ACC112 (cell line): Measurements from ENCODE around the gene TTLL1.
"Not testable (repeated sequence)": the region's sequence is repeated elsewhere in the genome, so short reads cannot be mapped to it uniquely, and the experiment has no call there.

ENCODE experiments used
- H2AFZ ChIP-seq: fragments of 200-600 bp; sonication (generic); one replicate; pipeline ENCODE4 v1.6.0; 2017; ENCODE audit warnings: antibody characterized with exemption, low read length; ENCODE audit not compliant: unreplicated experiment
- H3K27ac ChIP-seq: fragments of 200-600 bp; sonication (generic); 2 replicates; pipeline ENCODE4 v1.5.1; 2014; ENCODE audit warnings: low read depth, mild to moderate bottlenecking, antibody characterized with exemption, low read length, moderate library complexity
- H3K27me3 ChIP-seq: fragments of 200-600 bp; sonication (generic); 2 replicates; pipeline ENCODE4 v1.6.1; 2014; ENCODE audit warnings: mild to moderate bottlenecking, antibody characterized with exemption, low read length, moderate library complexity, mixed read lengths; ENCODE audit not compliant: insufficient read depth
- H3K36me3 ChIP-seq: fragments of 200-600 bp; sonication (generic); 2 replicates; pipeline ENCODE4 v1.6.1; 2016; ENCODE audit warnings: mild to moderate bottlenecking, antibody characterized with exemption, low read length, moderate library complexity, mixed read lengths; ENCODE audit not compliant: insufficient read depth
- H3K4me1 ChIP-seq: fragments of 200-600 bp; sonication (generic); one replicate; pipeline ENCODE4 v1.6.1; 2016; ENCODE audit warnings: low read length, mixed read lengths; ENCODE audit not compliant: insufficient read depth, unreplicated experiment, control insufficient read depth
- H3K4me3 ChIP-seq: fragments of 200-600 bp; sonication (generic); 2 replicates; pipeline ENCODE4 v1.5.1; 2014; ENCODE audit warnings: mild to moderate bottlenecking, low read depth, low read length
- H3K79me2 ChIP-seq: fragments of 200-600 bp; sonication (generic); one replicate; pipeline ENCODE4 v1.6.0; 2016; ENCODE audit warnings: low read length; ENCODE audit not compliant: control insufficient read depth, unreplicated experiment, insufficient read depth

TTLL1 gene

DNA sequence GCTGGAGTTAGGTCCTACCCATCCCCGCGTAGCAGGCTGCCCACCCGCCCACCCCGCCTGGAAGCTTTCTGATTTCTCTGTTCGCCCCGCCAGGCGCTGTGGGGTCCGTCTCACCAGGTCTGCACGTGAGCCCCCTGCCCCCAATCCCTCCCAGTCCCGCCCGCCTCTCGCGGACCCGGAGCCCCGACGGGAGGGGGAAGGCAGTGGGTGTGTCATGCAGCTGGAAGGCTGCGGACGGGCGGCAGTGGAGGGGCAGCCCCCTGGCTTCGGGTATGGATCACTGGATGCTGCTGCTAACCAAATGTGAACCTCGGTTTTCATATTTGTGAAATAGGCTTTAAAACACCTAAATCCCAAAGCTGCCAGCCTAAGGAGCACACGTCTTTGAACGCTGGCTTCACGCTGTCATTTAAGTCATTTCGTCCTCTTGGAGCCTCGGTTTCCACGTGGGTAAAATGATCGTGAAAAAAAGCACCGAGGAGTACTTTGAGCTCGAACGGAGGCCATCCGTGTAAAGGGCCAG lies 20.8 kb upstream of the TTLL1 start:
- no peak overlapping the region for H2AFZ ChIP-seq
- H3K4me3 ChIP-seq, result 0 out of 2 replicates have a peak overlapping the region, but pooled peaks have one; percentile 67
- H3K36me3 ChIP-seq, result no peaks in the 10 kb centered on the region
- H3K79me2 ChIP-seq, result no peaks in the 10 kb centered on the region
- H3K4me1 ChIP-seq, result no peaks in the 10 kb centered on the region
- no peak overlapping the region for H3K27ac ChIP-seq
- peaks cover 31% of the 10 kb centered on the region for H3K27me3 ChIP-seq

GRCh38 chr22:43109511-43109910 lies 20.3 kb upstream of the TTLL1 start:
- no peak overlapping the region for H3K27ac ChIP-seq
- no peaks in the 10 kb centered on the region for H3K4me1 ChIP-seq
- no peaks in the 10 kb centered on the region for H3K79me2 ChIP-seq
- no peak overlapping the region for H3K4me3 ChIP-seq
- no peaks in the 10 kb centered on the region for H3K36me3 ChIP-seq
- no peak overlapping the region for H2AFZ ChIP-seq
- H3K27me3 ChIP-seq, result peaks cover 31% of the 10 kb centered on the region

DNA sequence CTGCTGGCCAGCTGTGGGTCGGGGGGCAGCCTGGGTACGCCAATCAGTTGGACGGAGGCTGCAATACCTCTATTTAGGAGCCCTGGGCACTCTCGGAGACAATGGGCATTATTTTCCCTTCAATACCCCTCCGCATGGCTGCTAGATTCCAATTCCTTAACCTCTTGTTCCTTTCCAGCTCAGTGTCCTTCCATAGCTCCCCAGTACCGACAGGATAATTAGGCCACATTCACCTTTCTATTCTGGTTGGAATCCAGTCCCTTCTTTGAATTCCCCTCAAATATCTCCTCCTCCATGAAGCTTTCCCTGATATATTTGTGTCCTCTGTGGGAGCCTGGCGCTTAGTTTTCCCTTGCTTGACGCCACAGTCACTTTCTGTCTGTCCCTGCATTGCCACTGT lies 17.1 kb upstream of the TTLL1 start:
- Histone ChIP-seq H3K4me1 (no peaks in the 10 kb centered on the region), H3K36me3 (no peaks in the 10 kb centered on the region), H3K27me3 (peaks cover 23% of the 10 kb centered on the region), H3K4me3 (no peak overlapping the region), H2AFZ (no peak overlapping the region), H3K27ac (no peak overlapping the region), H3K79me2 (no peaks in the 10 kb centered on the region)

GRCh38 chr22:43104950-43105349 lies 15.8 kb upstream of the TTLL1 start:
- not testable (repeated sequence) for H3K27ac ChIP-seq, H3K36me3 ChIP-seq
- H3K27me3 ChIP-seq, result peaks cover 11% of the 10 kb centered on the region

DNA sequence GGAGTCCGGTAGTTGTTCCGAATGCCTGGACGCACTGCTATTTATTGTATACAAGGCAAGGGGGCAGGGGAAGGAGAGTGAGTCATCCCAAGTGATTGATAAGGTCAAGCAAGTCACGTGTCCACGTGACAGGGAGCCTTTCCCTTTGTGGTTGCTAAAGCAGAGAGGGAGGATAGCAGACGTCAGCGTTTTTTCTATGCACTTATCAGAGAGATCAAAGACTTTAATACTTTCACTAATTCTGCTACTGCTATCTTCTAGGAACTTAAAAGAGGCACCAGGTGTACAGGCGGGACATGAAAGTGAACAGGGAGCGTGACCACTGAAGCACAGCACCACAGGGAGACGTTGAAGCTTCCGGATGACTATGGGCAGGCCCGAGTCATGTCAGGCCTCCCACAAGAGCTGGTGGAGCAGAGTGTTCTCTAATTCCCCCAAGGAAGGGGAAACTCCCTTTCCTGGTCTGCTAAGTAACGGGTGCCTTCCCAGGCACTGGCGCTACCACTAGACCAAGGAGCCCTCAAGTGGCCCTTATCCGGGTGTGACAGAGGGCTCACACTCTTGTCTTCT lies 14.9 kb upstream of the TTLL1 start:
- H3K79me2 ChIP-seq, H3K4me3 ChIP-seq, H3K4me1 ChIP-seq, H3K36me3 ChIP-seq, H2AFZ ChIP-seq, H3K27me3 ChIP-seq, H3K27ac ChIP-seq: not testable (repeated sequence)

More at GRCh38 chr22:43104950-43105349, 15.8 kb upstream of the TTLL1 start:
- H3K4me1 ChIP-seq, H3K4me3 ChIP-seq, H3K79me2 ChIP-seq, H2AFZ ChIP-seq: not testable (repeated sequence)

- Histone ChIP-seq H3K4me3 (no peak overlapping the region), H3K27me3 (no peaks in the 10 kb centered on the region), H3K4me1 (no peaks in the 10 kb centered on the region), H3K79me2 (no peaks in the 10 kb centered on the region), H2AFZ (no peak overlapping the region), H3K27ac (no peak overlapping the region), H3K36me3 (no peaks in the 10 kb centered on the region)
Measured at GRCh38 chr22:43101306-43101705, 12.1 kb upstream of the TTLL1 start.

GRCh38 chr22:43100225-43100624 lies 11.0 kb upstream of the TTLL1 start:
- no peak overlapping the region for H3K4me3 ChIP-seq
- no peak overlapping the region for H3K27ac ChIP-seq
- H3K36me3 ChIP-seq, result no peaks in the 10 kb centered on the region
- H2AFZ ChIP-seq, result no peak overlapping the region
- H3K4me1 ChIP-seq, result no peaks in the 10 kb centered on the region
- no peaks in the 10 kb centered on the region for H3K27me3 ChIP-seq
- H3K79me2 ChIP-seq, result no peaks in the 10 kb centered on the region

GRCh38 chr22:43099095-43099494 lies 9.9 kb upstream of the TTLL1 start:
- no peaks in the 10 kb centered on the region for H3K27me3 ChIP-seq
- no peak overlapping the region for H3K27ac ChIP-seq
- no peaks in the 10 kb centered on the region for H3K36me3 ChIP-seq
- H3K4me1 ChIP-seq, result no peaks in the 10 kb centered on the region
- H2AFZ ChIP-seq, result no peak overlapping the region
- H3K79me2 ChIP-seq, result no peaks in the 10 kb centered on the region
- no peak overlapping the region for H3K4me3 ChIP-seq

DNA sequence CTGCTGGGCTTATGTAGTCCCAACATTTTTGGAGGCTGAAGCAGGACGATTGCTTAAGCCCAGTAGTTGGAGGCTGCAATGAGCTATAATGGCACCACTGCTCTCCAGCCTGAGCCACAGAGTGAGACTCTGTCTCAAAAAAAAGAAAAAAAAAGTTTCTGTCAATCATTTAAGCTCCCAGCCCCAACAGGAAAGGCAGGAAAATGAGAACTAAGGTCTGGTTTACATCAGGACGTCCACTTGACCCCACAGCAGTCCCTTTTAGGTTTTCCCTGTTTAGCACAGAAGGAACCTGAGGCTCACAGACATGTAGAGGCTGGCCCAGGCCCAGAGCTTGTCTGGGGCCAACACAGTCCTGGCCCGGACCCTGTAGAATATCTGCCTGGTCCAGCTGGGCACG lies 9.2 kb upstream of the TTLL1 start:
- Histone ChIP-seq H3K79me2 (no peaks in the 10 kb centered on the region), H3K4me1 (no peaks in the 10 kb centered on the region), H3K27ac (no peak overlapping the region), H3K4me3 (no peak overlapping the region), H2AFZ (no peak overlapping the region), H3K27me3 (no peaks in the 10 kb centered on the region), H3K36me3 (no peaks in the 10 kb centered on the region)

- Histone ChIP-seq H2AFZ (no peak overlapping the region), H3K36me3 (no peaks in the 10 kb centered on the region), H3K27ac (no peak overlapping the region), H3K79me2 (no peaks in the 10 kb centered on the region), H3K4me3 (no peak overlapping the region), H3K27me3 (no peaks in the 10 kb centered on the region), H3K4me1 (no peaks in the 10 kb centered on the region)
Measured at GRCh38 chr22:43096420-43096819, 7.2 kb upstream of the TTLL1 start.

DNA sequence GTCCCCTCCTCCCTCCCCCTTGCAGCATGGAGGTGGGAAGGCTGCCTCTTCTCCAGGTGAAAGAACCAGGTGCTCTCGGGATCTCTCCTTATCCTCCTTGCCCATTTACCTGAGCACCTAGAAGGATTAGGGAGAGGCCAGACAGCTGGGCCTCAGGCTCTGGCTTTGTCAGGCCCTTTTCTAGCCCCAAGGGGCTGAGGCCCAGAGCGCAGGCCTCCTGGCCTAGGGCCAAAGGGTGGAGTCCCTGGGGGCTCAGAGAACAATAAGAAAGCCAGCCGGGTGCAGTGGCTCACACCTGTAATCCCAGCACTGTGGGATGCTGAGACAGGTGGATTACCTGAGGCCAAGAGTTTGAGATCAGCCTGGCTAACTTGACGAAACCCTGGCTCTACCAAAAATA lies 5.4 kb upstream of the TTLL1 start:
- no peak overlapping the region for H2AFZ ChIP-seq
- no peaks in the 10 kb centered on the region for H3K36me3 ChIP-seq
- H3K27ac ChIP-seq, result no peak overlapping the region
- no peaks in the 10 kb centered on the region for H3K27me3 ChIP-seq
- H3K4me1 ChIP-seq, result no peaks in the 10 kb centered on the region
- no peaks in the 10 kb centered on the region for H3K79me2 ChIP-seq
- no peak overlapping the region for H3K4me3 ChIP-seq
